Ammon's horn (tissue), 1 donor: ENCODE results near the gene KLK15.
"Not testable (repeated sequence)": the region's sequence is repeated elsewhere in the genome, so short reads cannot be mapped to it uniquely, and the experiment has no call there.

ENCODE experiments used
- DNase-seq: peaks from one replicate; pipeline ENCODE4 v3.0.0-alpha.2; 2016; ENCODE audit warnings: low spot score

The KLK15 gene

DNA sequence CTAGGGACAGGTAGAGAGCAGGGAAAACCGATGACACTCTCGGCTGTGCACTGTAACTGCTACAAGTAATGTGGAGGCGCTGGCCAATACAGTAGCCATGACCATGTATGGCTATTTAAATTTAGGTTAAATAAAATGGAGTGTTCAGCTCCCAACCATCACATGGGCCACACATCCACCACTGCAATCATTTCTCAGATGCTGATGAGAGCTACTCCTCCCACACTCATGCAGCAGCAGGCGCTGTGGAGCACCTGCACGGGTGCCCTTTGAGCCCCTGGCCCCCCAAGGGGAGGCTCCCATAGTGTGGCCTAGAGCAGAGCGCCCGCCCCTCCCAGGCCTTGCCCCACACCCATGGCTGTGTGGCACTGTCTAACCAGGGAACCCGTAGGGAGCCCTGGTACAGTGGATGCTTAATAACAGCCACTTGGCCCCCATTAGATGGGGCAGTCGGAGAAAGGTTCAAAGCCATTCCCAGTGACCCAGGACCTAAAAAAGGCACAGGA, 37.2 kb downstream of the KLK15 start:
- no peak for DNase-seq

DNA sequence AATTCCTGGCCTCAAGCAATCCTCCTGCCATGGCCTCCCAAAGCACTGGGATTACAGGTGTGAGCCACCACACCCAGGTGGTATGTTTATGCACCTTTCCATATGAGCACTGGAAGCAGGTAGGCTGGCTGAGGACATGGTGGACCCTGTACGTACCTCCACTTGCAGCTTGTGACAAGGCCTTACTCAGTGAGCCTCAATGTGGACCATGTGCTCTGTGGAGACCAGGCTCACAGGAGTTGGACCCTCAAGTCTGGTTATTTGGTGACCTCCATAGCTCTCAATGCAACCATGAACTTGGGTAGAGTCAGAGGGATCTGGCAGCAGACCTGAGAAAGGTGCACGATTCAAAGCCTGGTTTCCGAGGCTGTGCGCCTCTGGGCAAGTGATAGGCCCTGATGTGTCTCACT, 37.7 kb downstream of the KLK15 start:
- no peak for DNase-seq

DNA sequence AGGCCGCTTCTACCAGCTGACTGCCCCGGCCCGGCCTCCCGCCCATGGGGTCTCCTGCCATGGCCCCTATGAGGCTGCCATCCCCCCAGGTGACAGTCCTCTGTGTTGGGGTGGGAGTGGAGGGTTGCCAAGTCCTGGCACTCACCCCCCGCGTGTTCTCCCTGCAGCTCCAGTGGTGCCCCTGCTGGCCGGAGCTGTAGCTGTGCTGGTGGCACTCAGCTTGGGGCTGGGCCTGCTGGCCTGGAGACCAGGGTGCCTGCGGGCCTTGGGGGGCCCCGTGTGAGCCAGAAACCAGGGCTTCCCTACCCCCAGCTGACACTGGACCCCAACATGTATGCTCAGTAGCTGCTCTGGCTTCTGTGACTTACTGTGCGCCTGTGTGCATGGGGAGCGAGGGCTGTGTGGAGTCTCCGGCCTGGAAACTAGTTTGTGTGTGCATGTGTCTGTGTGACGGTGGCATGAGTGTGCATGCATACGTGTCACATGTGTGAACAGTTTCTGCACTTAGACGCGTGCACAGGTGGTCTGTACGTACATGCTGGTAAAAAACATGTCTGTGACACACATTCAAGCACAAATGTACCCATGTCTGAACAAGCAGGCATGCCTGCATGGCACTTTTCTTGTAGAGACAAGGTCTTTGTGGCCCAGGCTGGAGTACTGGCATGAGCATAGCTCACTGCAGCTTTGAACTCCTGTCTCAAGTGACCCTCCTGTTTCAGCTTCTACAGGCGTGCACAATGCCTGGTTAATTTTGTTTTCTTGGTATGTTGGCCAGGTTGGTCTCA, 38.3 kb downstream of the KLK15 start:
- DNase-seq, result no peak

DNA sequence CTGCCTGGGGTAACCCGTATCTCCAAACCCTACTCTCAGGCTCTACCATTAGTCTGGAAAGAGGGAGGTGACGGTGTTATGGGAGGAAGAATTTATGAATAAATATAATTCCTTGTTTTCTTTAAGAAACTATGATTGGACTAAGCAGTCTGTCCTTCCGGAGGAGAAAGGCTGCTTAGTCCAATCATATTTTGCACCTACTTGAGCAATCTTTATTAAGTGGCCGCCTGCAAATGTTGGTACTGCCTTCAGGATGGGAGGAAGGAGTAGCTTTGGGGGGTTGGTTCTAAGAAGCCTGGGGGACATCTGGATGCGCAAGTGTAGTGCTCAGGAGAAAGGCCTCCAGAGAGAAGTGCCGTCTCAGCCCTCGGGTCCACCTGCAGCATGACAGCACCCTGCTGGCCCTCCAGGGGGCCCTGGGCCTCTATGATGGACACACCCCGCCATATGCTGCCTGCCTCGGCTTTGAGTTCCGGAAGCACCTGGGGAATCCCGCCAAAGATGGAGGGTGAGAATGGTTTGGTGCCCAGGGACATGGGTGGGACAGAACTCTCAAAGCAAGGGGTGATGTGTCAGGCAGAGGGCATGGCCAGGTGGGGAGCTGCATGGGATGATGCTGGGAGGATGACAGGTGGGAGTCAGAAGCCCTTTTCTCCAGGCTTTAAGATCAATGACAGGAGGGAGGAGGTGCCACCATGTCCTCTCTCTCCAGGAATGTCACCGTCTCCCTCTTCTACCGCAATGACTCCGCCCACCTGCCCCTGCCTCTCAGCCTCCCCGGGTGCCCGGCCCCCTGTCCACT, 39.1 kb downstream of the KLK15 start:
- DNase-seq, result no peak

DNA sequence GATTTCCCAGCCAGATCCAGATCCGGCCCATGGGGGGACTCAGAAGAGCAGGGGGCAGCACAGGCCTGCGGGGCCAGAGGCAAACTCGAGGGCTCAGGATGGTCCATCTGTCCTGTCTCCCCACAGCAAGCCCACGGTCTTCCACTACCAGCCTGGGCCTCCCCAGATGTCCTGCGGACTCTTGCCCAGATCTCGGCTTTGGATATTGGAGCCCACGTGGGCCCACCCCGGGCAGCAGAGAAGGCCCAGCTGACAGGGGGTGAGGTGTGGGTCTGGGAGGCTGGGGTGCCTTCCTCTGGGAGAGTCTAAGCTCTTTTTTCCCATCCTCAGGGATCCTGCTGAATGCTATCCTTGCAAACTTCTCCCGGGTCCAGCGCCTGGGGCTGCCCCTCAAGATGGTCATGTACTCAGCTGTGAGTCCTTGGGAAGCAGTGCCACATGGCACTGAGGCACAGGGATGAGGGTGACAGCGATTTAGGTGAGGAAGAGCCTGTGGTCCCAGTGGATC, 39.8 kb downstream of the KLK15 start:
- DNase-seq, result no peak

DNA sequence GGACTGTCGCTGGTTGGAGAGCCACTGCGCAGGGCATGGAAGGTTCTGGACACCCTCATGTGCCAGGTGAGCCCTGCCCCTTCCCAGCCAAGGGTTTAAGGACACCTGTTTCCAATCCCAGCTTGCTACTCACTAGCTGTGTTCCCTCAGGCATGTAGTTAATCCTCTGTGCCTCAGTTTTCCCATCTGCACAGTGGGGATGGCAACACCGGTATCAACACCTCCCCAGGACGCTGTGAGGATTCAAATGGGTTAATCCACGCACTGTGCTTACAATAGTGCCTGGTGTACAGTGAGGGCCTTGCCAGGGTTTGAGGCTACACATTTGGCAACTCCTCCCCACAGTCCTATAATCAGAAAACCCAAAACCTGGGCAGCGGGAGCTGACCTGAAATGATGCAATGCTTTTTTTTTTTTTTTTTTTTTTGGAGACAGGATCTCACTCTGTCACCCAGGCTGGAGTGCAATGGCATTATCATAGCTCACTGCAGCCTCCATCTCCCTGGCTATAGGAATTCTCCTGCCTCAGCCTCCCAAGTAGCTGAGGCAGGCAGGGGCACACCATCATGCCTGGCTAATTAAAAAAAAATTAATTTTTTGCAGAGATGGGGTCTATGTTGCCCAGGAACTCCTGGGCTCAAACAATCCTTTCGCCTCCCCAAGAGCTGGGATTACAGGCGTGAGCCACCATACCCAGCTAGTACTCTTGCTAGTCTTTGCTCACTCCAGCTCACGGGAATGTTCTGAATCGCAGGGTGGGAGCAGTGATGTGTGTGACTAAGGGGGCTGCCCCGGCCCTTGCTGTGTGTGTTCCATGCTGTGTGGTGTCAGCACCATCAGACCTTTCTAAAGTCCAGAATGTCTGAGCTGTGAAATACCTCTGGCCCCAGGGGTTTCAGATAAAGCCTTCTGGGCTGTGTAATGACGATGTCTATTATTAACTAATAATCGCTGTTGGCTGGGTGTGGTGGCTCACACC, 40.8 kb downstream of the KLK15 start:
- DNase-seq, result no peak

DNA sequence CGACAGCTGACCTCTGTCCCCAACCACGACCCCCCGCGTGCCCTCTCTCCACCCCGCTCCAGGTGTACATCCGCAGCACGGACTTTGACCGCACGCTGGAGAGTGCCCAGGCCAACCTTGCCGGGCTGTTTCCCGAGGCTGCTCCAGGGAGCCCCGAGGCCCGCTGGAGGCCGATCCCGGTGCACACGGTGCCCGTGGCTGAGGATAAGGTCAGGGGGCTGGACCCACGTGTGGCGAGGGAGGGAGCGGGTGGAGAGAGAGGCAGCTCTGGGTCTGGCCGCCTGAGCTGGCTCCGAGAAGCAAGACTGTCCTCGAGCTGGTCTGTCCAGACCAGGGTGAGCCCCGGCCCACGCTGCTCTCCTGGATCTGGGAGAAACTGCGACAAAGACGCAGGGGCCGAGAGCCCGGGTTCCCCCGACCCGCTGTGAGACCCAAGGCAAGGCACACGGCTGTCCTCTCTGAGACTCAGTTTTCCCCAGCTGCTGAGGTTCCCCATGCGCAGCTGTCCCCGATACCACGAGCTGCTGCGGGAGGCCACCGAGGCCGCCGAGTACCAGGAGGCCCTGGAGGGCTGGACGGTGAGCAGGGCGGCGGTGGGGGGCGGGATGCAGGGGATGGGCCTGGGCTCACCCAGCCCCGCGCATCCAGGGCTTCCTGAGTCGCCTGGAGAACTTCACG, 41.6 kb downstream of the KLK15 start:
- DNase-seq, result no peak

DNA sequence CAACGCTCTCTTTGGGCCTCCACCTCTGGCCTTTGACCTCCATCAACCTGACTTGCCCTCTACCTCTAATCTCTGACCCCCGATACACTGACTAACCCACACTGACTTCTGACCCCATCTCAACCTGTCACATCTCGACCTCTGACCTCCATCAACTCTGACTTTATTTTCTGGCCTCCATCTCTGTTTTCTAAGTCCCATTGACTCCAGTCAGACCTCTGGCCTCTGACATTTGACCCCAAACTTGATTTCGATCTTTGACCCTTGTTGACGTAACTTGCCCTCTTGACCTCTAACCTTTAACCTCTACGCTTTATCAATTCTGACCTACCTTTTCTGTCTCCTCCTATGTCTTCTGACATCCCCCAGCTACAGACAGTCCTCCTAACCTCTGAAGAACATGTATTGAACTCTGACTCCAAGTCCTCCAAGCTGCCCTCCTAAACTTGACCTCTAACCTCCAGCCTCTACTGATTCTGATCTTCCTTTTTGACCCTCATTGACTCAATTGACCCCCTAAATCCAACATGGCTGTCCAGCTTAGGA, 42.4 kb downstream of the KLK15 start:
- no peak for DNase-seq

DNA sequence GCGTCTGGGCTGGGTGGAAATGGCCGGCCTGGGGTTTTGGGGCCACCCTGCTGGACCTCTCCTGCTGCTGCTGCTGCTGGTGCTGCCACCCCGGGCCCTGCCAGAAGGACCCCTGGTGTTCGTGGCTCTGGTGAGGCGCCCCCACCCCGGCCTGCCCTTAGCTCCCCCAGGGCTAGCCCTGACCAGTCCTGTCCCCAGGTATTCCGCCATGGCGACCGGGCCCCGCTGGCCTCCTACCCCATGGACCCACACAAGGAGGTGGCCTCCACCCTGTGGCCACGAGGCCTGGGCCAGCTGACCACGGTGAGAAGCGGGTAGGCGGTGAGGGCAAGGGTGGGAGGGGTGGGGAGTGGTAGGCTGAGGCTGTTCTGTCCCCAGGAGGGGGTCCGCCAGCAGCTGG, 43.0 kb downstream of the KLK15 start, which contains the start of gene ACP4:
Gene ACP4 (plus strand): TSS at position 20 of the 400 bp plus-strand sequence. CDS start 0 bp downstream, at position 20.
- DNase-seq, result no peak

DNA sequence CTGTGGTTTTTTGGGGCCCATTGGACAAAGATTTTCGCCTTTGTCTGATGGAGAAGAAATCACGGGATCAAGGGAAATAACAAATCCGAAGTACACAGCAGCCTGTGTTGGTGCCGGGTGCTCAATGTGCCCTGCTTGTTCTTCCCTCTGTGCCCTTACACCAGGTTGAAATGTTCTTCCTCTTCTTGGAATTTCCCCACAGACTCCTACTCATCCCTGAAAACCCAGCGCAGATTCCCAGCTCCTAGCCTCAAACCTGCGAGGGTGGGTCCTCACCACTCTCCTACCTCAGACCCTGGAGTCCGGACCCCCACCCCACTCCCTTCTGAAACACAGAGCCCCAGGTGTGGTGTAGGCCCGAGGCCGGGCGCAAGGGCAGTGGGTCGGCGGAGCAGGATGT, 48.0 kb downstream of the KLK15 start:
- no peak for DNase-seq

DNA sequence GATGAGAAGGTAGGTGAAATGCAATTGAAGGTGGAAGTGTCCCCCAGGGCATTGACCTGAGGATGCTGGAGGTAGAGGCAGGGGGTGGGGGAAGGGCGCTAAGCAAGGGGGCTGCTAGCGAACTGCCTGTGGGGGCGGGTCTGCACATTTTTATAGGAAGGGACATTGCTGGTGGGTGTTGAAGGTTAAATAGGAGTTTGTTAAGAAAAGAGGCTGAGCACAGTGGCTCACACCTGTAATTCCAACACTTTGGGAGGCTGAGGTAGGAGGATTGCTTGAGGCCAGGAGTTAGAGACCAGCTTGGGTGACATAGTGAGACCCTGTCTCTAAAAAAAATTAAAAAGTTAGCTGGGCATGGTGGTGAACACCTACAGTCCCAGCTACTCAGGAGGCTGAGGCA, 48.7 kb downstream of the KLK15 start:
- no peak for DNase-seq

DNA sequence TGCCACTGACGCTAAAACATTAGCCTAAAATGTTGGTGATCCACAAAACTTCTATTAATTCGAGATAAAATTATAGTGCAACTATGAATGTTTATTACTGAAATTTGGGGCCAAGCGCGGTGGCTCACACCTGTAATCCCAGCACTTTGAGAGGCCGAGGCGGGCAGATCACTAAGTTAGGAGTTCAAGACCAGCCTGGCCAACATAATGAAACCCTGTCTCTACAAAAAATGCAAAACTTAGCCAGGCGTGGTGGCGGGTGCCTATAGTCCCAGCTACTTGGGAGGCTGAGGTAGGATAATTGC, 49.6 kb downstream of the KLK15 start:
- DNase-seq, result not testable (repeated sequence)

DNA sequence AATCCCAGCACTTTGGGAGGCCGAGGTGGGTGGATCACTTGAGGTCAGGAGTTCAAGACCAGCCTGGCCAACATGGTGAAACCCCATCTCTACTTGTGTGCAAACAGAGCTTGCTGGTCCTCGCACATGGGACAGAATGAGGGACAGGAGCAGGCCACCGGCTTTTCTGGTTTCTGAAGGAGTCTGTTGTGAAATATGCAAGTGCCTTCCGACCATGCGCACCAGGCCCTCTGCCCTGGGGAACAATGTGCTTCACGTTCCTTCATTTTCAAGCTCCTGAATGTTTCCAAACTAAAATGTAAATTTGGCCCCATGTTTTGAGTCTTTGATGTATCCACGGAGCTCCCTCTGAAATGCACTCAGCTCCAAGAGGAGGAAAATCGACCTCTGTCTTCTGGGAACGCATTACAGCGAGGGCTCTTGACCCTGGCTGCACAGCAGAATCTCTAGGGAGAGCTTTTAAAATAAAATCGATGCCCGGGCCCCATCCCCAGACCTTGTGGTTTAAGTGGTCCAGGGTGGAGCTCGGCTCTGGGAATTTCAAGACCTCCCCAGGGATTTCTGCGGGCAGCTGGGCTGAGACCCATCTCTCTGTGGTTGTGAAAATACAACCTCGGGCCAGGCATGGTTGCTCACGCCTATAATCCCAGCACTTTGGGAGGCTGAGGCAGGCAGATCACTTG, 52.5 kb downstream of the KLK15 start:
- DNase-seq, result no peak

DNA sequence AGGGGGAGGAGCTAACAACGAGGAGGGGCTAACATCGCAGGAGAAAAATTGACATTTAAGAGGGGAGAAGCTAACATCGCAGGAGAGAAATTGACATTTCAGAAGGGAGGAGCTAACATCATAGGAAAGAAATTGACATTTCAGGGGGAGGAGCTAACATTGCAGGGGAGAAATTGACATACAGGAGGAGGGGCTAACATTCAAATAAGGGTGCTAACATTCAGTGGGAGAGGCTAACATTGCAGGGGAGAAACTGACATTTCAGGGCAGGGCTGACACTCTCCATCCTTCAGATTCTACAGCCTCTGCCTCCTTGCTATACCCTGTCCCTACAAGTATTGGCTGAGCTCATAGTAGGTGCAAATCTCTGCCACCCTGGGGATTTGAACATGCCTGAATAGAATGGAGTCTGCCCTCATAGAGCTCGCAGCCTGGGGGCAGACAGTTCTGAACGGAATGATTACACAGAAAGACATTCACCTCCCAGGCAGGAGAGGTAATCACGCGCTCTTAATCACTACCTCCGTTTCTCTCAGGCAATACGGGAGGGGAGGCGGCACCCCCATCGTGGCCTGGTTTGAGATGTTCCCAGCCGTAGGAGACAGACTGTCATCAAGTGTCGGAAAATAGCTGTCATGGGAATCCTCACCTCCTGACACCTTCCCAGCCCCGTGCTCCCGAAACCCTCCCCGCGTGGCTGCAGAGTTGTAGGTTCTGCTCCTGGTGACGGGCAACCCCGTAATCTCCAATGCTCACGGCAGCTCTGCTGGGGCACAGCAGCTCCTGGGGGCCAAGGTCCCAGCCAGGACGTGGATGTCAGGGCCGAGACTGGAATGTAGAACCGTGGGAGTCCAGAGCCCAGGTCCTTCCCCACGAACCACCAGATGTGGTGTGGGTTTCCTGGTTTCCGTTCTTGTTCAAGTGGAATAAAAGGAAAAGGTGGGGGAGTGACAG, 53.6 kb downstream of the KLK15 start:
- DNase-seq, result no peak

DNA sequence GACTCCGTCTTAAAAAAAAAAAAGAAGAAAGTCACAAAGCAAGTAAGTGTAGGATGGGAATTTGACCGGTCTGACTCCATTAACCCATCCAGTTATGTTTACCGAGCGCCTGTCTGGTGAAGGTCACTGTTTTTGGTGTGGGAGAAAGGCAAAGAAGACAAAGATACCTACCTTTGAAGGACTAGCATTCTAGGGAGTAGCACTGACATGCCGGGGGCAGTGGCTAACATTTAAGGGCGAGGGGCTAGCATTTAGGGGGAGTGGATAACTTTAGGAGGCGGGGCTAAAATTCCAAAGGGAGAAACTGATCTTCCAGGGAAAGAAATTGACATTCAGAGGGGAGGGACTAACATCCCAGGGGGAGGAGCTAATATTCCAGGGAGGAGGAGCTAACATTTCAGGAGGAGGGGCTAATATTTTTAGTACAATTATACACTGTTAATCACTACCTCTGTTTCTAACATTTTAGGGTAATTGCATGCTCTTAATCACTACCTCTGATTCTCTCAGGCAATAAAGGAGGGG, 54.4 kb downstream of the KLK15 start:
- no peak for DNase-seq

DNA sequence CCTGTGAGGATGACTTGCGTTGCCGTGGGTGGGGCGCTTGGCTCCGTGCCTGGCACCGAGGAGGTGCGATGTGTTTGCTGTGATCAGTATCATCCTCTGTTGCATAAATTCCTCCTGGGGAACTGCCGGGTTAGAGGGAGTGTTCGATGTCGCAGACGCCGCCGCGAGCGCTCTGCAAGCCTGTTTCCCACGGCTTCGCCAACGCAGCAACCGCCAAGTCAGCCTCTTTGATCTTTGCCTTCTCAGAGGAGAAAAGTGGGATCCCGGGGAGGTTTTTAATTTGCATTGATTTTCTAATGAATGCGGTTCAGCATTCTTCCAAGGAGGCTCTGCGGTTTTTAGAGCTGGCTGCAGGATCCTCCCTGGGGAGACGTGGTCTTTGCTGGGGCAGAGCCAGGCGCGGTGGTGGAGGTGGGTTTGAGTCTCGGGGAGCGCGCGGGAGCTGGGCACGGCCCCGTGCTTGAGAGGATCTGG, 55.5 kb downstream of the KLK15 start:
- no peak for DNase-seq

DNA sequence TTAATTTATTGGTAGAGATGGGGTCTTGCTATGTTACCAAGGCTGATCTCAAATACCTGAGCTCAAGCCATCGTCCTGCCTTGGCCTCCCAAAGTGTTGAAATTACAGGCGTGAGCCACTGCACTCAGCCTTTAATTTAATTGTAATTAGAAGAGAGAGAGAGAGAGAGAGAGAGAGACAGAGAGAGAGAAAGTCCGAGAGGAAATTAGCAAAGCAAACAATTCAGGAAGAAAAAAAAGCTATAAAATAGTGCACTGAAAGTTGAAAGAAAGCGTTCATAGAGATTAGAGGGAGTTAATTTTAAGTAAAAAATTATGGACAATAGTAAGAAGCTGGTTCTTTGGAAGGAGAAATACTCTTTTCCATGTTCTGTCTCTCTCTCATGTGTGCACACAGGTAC, 56.1 kb downstream of the KLK15 start:
- no peak for DNase-seq

DNA sequence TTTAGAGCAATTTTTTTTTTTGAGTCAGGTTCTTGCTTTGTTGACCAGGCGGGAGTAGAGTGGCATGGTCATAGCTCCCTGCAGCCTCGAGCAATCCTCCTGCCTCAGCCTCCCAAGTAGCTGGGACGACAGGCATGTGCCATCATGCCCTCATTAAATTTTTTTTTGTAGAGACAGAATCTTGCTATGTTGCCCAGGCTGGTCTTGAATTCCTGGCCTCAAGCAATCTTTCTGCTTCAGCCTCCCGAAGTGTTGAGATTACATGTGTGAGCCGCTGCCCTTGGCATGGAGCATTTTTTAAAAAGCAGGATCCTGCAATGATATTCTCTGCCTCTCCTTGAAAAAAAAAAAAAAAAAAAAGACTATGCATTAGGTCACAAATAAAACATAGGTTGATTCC, 57.2 kb downstream of the KLK15 start:
- DNase-seq, result no peak
